ENCODE data around the gene MYBBP1A.

Gene MYBBP1A

GRCh38 chr17:4548721-4549531 lies 6.3 kb downstream of the MYBBP1A start:
- no peak for FAIRE-seq

DNA sequence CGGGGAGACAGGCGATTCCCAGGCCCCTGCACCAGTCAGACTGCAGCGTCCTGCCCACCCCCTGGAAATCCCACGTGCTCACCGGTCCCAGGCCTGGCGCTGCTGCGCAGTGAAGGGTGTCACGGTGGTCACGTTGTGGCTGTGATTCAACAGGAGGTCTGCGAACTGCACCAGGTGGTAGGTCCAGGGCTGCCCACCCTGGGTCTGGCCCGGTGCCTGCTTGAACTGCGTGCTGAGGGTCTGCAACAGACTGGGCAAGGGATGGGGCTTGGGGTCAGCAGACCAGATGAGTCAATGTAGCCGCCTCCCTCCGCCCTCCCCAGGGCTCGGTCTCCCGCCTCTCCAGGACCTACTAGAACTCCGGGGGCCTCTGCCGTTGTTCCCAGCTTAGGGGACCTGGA lies 7.1 kb downstream of the MYBBP1A start:
- no peak for FAIRE-seq

DNA sequence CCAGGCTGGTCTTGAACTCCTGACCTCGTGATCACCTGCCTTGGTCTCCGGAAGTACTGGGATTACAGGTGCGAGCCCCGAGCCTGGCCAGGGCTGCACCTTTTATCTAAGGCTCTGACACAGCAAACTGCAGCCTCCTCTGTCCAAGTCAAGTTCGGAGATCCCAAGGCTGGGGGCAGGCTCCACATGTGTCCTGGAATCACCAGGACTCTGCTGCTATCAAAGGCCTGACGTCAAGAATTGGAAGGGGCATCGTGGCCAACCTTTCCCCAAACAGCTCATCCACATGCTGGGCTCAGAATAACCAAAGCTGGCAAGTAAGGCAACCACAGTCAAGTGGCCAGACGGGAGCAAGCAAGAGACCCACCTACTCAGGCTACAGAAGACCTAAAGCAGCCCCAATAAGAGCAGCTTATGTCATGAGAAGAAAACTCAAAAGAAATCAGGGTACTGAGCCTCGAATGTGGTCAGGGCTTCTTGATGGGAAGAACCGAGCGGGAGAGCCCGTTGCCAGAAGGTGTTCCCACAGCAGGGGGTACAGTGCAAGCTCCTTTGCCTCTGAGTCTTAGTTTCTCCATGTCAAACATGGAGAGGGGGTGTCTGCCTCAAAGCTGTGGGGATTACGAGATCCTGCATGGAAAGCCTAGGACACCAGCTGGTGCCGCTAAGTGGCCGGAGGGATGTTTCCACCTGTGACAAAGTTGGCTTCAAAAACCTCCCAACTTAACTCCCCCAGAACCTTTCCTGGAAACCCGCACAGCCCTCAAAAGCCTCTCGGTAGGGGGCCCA lies 7.9 kb downstream of the MYBBP1A start:
- no peak for FAIRE-seq

DNA sequence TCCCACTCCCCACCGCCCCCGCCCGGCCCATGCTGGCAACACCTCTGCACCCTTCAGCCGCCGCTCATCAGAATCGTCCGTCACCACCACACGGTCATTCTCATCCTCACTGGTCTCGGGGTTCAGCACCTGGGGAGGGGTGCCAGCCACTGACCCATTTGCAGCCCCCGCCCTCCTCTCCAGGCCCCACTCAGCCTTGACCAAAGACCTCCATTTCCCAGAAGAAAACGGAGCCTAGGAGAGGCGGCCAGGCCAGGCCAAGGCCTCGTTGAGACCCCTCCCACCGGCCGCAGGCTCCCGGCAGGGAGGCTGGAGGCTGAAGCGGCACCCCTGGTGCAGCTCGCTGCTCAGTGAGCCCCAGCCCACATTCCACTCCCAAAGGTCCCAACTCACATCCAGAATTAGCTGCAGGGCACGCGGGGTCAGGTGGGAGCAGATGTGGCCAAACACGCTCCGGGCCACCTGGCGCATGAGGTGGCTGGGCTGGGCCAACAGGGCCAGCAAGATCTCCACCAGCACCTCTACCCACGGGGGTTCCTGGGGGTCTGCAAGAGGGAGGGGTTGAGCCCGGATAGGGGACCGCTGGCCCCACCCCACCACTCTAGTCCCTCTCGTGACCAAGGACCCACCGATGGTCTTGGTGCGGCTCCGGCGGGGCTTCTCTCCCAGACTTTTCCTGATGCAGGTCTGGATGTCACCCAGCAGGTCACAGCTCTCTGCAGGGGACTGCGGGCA lies 9.8 kb downstream of the MYBBP1A start:
- no peak for FAIRE-seq

DNA sequence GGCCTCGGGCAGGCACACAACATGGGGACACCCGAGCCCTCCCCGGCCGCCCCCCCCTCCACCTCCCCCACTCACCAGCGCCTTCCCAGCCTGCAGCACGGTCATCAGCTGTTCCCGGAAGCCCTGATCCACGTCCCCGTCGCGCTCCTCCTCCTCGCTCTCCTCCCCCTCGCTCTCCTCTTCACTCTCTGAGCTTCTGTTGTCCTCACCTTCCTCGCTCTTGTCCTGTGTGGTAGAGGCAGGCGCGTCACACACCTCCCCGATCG lies 10.3 kb downstream of the MYBBP1A start:
- FAIRE-seq, result no peak

DNA sequence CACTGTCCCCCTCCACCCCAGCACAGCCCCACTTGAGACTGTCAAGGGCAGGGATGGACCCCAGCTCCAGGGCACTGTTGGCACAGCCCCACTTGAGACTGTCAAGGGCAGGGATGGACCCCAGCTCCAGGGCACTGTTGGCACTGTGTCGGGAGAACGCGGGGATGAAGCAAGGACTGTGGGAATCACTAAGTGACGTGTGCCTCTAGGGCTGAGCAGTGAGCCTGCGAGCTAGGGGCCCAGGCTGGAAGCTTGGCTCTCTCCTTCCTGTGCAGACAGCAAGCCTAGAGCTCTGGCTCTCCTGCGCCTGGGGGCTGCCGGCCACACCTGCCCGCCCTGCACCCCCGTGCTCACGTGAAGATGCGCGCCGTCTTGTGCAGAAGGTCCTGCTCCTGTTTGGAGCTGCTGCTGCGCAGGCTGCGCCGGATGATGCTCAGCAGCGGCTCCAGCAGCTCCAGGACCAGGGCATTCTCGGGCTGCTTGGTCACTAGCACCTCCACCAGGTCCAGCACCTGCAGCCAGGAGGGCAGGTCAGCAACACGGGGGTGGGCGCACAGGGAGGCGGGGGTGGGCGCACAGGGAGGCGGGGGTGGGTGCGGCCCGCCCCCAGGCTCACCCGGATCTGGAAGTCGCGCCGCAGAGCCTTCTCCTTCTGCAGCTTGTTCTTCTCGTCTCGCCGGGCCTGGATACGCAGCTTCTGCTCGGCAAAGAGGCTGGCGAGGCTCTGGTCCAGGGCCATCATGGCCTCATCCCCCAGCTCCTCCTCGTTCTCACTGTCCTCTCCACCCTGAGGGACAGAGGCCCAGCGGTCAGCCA lies 10.8 kb downstream of the MYBBP1A start:
- FAIRE-seq, result no peak

GRCh38 chr17:4543557-4544026 lies 11.6 kb downstream of the MYBBP1A start:
- FAIRE-seq, result no peak

- FAIRE-seq, result no peak
Measured at GRCh38 chr17:4542726-4543191, 12.4 kb downstream of the MYBBP1A start.

DNA sequence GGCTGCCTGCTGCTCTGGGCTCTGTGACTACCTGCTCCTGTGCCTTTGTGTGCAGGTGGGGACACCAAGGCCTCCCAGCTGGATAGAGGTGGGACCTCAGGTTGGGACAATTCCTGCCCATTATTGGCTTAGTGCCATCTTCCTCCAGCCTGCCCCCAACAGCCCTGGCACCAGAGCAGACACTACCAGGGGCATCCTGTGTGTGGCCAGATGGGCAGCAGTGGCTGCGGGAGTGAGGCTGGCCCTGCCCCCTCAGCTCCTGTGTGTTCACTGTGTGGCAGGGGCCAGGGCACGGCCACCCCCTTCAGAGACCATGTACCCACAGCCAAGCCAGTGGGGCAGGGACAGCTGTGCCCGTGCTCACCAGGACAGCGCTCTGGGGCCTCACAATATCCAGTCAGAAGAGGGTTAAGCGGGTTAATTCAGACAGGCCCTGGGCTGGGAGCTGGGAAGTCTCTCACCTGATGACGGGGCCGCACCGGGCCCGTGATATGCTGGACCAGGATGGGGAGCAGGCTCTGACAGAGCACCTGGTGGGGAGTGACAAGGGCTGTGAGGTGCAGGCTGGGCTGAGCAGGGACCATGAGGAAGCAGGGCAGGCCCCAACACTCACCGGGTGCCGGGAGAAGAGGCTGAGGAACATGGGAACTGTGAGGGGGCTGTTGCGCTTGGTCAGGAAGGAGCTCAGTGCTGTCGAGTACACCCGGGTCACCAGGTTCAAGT lies 13.0 kb downstream of the MYBBP1A start:
- no peak for FAIRE-seq

DNA sequence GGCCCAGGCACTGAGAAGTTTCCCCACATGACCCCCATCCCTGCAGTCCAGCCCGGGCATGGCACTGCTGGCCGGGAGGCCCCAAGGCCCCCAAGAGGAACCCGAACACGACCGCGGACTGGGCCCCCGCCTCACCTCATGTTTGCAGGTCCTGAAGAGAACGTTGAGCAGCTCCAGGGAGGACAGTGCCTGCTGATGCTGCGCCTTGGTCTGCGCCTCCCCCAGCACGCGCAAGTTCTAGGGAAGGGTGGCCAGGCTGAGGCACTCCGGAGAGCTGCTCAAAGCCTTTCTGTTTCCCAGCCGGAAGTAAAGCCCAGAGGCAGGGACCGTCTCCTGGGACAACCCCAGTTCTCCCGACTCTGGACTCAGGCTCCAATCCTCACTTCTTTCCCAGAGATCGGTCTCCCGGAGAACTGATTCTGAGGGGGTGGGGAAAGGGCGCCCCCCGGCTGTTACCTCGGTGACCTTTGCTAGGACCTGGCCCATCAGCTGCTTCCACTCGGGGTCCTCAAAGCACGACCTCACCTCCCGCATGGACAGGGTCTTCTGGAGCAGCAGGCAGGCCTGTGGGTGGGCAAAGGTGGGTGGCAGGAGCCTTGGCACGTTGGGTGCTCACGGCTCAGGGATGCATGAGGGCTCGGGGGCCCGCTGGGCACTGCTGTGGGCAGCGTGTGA lies 13.7 kb downstream of the MYBBP1A start:
- FAIRE-seq, result no peak

DNA sequence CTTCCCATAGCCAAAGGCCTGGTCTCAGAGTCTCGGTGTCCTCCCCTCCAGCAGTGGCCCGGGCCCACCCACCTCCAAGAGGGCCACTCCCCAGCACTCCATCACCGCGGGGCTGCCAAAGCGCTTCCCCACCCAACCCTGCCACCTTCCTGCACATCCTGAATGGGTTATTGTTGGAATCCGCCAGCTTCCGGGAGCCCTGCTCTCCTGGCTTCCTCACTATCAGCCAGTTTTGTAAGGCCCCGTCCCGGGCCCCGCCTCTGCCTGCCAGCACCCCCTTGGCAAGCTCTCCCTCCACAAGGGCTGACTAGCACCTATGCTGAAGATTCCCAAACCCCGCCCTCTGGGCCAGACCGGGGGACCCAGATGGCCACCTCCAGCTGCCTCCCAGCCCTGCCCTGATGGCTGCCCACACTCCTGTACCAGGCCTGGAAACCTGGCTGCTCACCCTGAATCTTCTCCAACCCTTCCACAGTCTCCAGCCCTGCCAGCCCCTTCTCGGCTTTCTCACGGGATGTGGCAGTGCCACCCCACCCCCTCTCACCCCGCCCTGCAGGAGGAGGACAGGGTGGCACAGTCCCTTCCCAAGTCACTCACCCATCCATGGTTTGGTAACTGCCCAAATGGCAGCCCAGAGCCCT lies 14.4 kb downstream of the MYBBP1A start:
- FAIRE-seq, result no peak

GRCh38 chr17:4540224-4540651 lies 14.9 kb downstream of the MYBBP1A start:
- FAIRE-seq, result no peak

DNA sequence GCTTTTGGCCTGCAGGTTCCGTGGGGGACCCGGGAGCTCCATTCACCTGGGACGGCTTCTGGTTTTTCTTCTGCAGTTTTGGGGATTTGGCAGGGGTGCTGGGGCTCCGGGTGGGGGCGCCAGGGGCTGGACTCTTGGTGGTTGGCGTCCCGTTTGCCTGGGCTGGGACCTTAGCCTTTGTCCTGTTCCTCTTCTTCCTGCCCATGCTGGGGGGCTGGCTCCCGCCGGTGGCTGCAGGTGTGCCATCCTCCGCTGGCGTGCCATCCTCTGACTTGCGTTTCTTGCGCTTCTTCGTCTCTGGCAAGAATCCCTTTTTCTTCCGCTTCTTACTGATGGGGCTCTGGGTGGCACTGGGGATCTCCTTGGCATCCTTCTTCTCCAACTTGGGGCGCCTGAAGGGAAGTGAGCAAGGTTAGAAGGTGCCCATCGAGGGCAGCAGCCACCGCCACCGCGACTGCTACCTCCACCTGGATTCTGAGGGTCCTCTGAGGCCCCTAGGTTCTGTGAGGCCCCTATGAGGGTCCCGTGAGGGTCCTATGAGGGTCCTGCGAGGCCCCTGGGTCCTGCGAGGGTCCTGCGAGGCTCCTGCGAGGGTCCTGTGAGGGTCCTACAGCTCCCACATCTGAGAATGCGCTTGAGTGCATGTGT lies 15.5 kb downstream of the MYBBP1A start:
- no peak for FAIRE-seq

DNA sequence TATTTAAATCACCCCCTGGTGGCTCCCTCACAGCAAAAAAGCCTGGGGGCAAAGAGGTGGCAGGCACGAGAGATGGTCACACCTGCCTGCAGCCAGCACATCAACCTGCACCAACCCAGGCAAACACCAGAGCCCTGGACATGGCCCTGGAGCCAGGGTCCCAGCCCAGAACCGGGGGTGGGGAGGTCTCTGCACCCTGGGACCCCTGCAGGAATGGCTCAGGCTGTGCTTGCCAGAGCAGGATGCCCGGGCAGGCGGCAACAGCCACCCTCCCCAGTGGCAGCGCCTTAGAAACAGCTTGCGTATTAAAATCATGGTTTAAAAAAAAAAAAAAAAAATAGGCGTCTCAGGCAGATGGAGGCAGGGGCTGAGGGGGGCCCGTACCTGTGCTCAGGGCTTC lies 16.2 kb downstream of the MYBBP1A start:
- no peak for FAIRE-seq

- FAIRE-seq, result no peak
Measured at GRCh38 chr17:4538236-4539002, 16.8 kb downstream of the MYBBP1A start.

- FAIRE-seq, result no peak
Measured at GRCh38 chr17:4537451-4538235, 17.5 kb downstream of the MYBBP1A start.

DNA sequence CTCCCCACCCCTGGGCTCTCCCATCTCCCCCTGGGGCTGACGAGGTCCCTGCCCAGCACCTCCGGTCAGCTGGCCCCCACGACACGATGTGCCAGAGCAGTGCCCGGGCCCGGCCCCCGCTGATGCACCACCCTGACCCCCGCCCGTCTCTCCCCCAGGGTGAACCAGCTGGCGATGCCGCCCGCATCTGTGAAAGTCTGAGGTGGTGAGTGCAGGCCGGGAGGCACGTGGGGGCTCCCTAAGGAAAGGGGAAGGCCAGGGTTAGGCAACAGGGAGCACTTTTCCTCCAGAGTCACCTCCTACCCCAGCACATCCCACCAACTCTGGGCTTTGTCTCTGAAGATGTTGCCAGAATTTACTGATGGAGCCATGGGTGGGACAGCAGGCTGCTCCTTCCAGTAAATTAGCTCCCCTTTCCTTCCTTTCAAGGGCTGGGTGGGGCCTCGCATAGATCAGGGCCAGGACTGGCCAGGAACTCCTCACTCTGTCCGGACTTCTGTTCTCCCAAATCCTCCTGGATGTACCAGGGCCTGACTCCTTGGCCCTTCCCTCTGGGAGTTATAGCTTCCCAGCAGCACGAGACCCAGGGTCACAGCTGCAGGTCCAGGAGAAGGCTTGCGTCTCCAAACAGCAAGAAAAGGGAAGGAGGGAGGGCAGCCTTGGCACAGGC lies 18.3 kb downstream of the MYBBP1A start:
- no peak for FAIRE-seq

- FAIRE-seq, result no peak
Measured at GRCh38 chr17:4536259-4536741, 18.9 kb downstream of the MYBBP1A start.
